HG02973 (cell line): ENCODE measurements around the gene KSR1.
A peak's percentile ranks its signal among the peaks of the same experiment; 100 is the strongest.

Experiments used
- ATAC-seq: cut with Tn5 transposase; IDR thresholded peaks from one replicate; pipeline ENCODE4 v1.9.1; 2021; ENCODE audit warnings: moderate library complexity; ENCODE audit not compliant: unreplicated experiment

The KSR1 gene

GRCh38 chr17:27566671-27567562 is 110.7 kb downstream of the KSR1 start:
- ATAC-seq = no peak

GRCh38 chr17:27567563-27567859 is 111.3 kb downstream of the KSR1 start:
- ATAC-seq = no peak

- ATAC-seq = no peak
Measured at GRCh38 chr17:27568216-27568615, 112.0 kb downstream of the KSR1 start.

- ATAC-seq = no peak
Measured at GRCh38 chr17:27568811-27569210, 112.6 kb downstream of the KSR1 start.

- ATAC-seq = peak; percentile 50
Measured at GRCh38 chr17:27569257-27569722, 113.0 kb downstream of the KSR1 start.

GRCh38 chr17:27569884-27570577 is 113.8 kb downstream of the KSR1 start:
- no peak for ATAC-seq

- no peak for ATAC-seq
Measured at GRCh38 chr17:27570578-27570914, 114.3 kb downstream of the KSR1 start.

GRCh38 chr17:27571563-27572352 is 115.5 kb downstream of the KSR1 start:
- ATAC-seq = no peak

GRCh38 chr17:27572665-27573064 is 116.4 kb downstream of the KSR1 start:
- no peak for ATAC-seq

GRCh38 chr17:27573548-27573947 is 117.3 kb downstream of the KSR1 start:
- no peak for ATAC-seq

- ATAC-seq = no peak
Measured at GRCh38 chr17:27573971-27574525, 117.8 kb downstream of the KSR1 start.

GRCh38 chr17:27575096-27575911 is 119.1 kb downstream of the KSR1 start:
- ATAC-seq = no peak

GRCh38 chr17:27575912-27576252 is 119.6 kb downstream of the KSR1 start:
- ATAC-seq = no peak

- ATAC-seq = no peak
Measured at GRCh38 chr17:27576477-27577083, 120.3 kb downstream of the KSR1 start.

- ATAC-seq = no peak
Measured at GRCh38 chr17:27577121-27577761, 121.0 kb downstream of the KSR1 start.

- no peak for ATAC-seq
Measured at GRCh38 chr17:27577884-27578717, 121.9 kb downstream of the KSR1 start.

- peak; percentile 87 for ATAC-seq
Measured at GRCh38 chr17:27578718-27579085, 122.5 kb downstream of the KSR1 start.

- ATAC-seq = peak; percentile 10
Measured at GRCh38 chr17:27579304-27579703, 123.1 kb downstream of the KSR1 start.

- no peak for ATAC-seq
Measured at GRCh38 chr17:27579897-27580321, 123.7 kb downstream of the KSR1 start.
